Neural cell (in vitro differentiated cells): ENCODE measurements around the gene MGLL. TPM values are rescaled to one million over a fixed set of nuclear protein-coding genes. Genes with fewer than 3 reads are reported as not detected.

Experiments
- H2AFZ ChIP-seq: fragments of 200-600, 300-800 bp; sonication (generic), shearing (Covaris generic); 2 replicates; pipeline ENCODE4 v1.6.0; 2014; ENCODE audit warnings: low read depth, mild to moderate bottlenecking, antibody characterized with exemption, low read length, moderate library complexity
- H3F3A ChIP-seq: fragments of 200-600 bp; shearing (Covaris generic); 2 replicates; pipeline ENCODE4 v1.6.1; 2016; ENCODE audit warnings: mild to moderate bottlenecking, moderate library complexity, mixed read lengths, antibody characterized with exemption, low read length; ENCODE audit not compliant: insufficient read depth, poor library complexity, severe bottlenecking
- H3K27ac ChIP-seq: fragments of 200-600, 300-800 bp; sonication (generic), shearing (Covaris generic); 2 replicates; pipeline ENCODE4 v1.5.1; 2014; ENCODE audit warnings: mild to moderate bottlenecking, low read length, moderate library complexity
- H3K27me3 ChIP-seq: fragments of 300-800, 200-600 bp; sonication (generic), shearing (Covaris generic); 2 replicates; pipeline ENCODE4 v1.6.0; 2014; ENCODE audit warnings: mild to moderate bottlenecking, low read depth, low read length, moderate library complexity; ENCODE audit not compliant: insufficient read depth
- H3K36me3 ChIP-seq: fragments of 300-800, 200-600 bp; sonication (generic), shearing (Covaris generic); 2 replicates; pipeline ENCODE4 v1.5.1; 2014; ENCODE audit warnings: mild to moderate bottlenecking, antibody characterized with exemption, low read length, moderate library complexity; ENCODE audit not compliant: insufficient read depth
- H3K4me2 ChIP-seq: fragments of 300-800, 200-600 bp; sonication (generic), shearing (Covaris generic); 2 replicates; pipeline ENCODE4 v1.6.0; 2014; ENCODE audit warnings: mild to moderate bottlenecking, low read length
- H3K4me3 ChIP-seq: fragments of 300-800, 200-600 bp; sonication (generic), shearing (Covaris generic); 2 replicates; pipeline ENCODE4 v1.5.1; 2014; ENCODE audit warnings: mild to moderate bottlenecking, low read length, moderate library complexity
- H3K79me2 ChIP-seq: fragments of 200-600 bp; shearing (Covaris generic); replicated peaks from 2 replicates; pipeline ENCODE4 v1.6.0; 2014; ENCODE audit warnings: mild to moderate bottlenecking, low read length, moderate library complexity; ENCODE audit not compliant: insufficient read depth
- H3K9ac ChIP-seq: fragments of 300-800, 200-600 bp; sonication (generic), shearing (Covaris generic); 2 replicates; pipeline ENCODE4 v1.6.1; 2016; ENCODE audit warnings: mild to moderate bottlenecking, low read length, mixed read lengths
- H3K9me2 ChIP-seq: fragments of 200-600 bp; shearing (Covaris generic); 2 replicates; pipeline ENCODE4 v1.6.1; 2016; ENCODE audit warnings: mild to moderate bottlenecking, low read length, mixed read lengths; ENCODE audit not compliant: insufficient read depth
- H3K9me3 ChIP-seq: fragments of 200-600, 300-800 bp; sonication (generic), shearing (Covaris generic); 2 replicates; pipeline ENCODE4 v1.6.1; 2016; ENCODE audit warnings: mild to moderate bottlenecking, mixed run types, low read length, moderate library complexity, mixed read lengths
- H4K20me1 ChIP-seq: fragments of 200-600 bp; shearing (Covaris generic); 2 replicates; pipeline ENCODE4 v1.6.1; 2016; ENCODE audit warnings: mild to moderate bottlenecking, mixed run types; ENCODE audit not compliant: insufficient read depth
- CTCF ChIP-seq: fragments of 450-650 bp; IDR thresholded peaks from 2 replicates; pipeline ENCODE4 v1.5.1; 2014; ENCODE audit warnings: antibody characterized with exemption, mild to moderate bottlenecking, moderate library complexity; ENCODE audit not compliant: poor library complexity, severe bottlenecking
- POLR2AphosphoS5 ChIP-seq: IDR thresholded peaks from 2 replicates; pipeline ENCODE4 v1.6.1; 2012
- RAD21 ChIP-seq: fragments of 450-650 bp; conservative IDR thresholded peaks from 2 replicates; pipeline ENCODE4 v1.6.1; 2014; ENCODE audit warnings: antibody characterized with exemption, mild to moderate bottlenecking, moderate library complexity
- REST ChIP-seq: IDR thresholded peaks from 2 replicates; pipeline ENCODE4 v1.6.1; 2012; ENCODE audit warnings: borderline replicate concordance
- SMC3 ChIP-seq: fragments of 450-650 bp; conservative IDR thresholded peaks from 2 replicates; pipeline ENCODE4 v1.6.1; 2014; ENCODE audit warnings: antibody characterized with exemption, mild to moderate bottlenecking, moderate library complexity; ENCODE audit not compliant: poor library complexity
- polyA plus RNA-seq: library from polyadenylated mRNA; depleted of rRNA; stranded (reverse); fragments of >200 nt; gene quantifications from 2 replicates; pipeline ENCODE4 v1.2.3, GENCODE V29; 2014

Gene MGLL
- polyA plus RNA-seq, 1 donor from 2014 or later: 2.0 TPM

GRCh38 chr3:127736801-127737539 is 85.3 kb downstream of the MGLL start (continued):
- TF ChIP-seq REST (no peak), SMC3 (no peak), POLR2AphosphoS5 (no peak), RAD21 (no peak)

GRCh38 chr3:127735767-127736693 is 86.3 kb downstream of the MGLL start:
- H3K27ac ChIP-seq: no peak overlapping the region

More at GRCh38 chr3:127735767-127736693, 86.3 kb downstream of the MGLL start:
- H3K9ac ChIP-seq: no peak overlapping the region
- H3K4me2 ChIP-seq: no peak overlapping the region
- H3F3A ChIP-seq: no peaks in the 10 kb centered on the region
- TF ChIP-seq CTCF (no peak), SMC3 (no peak)
- H3K9me3 ChIP-seq: no peaks in the 10 kb centered on the region
- no peak overlapping the region for H3K4me3 ChIP-seq
- no peaks in the 10 kb centered on the region for H3K79me2 ChIP-seq
- no peaks in the 10 kb centered on the region for H3K27me3 ChIP-seq
- H2AFZ ChIP-seq: no peak overlapping the region
- no peaks in the 10 kb centered on the region for H3K9me2 ChIP-seq
- H3K36me3 ChIP-seq: no peaks in the 10 kb centered on the region
- no peaks in the 10 kb centered on the region for H4K20me1 ChIP-seq
